HCT116 (cell line): Measurements from ENCODE around the gene BAIAP2. TPM values are rescaled to one million over a fixed set of nuclear protein-coding genes. Genes with fewer than 3 reads are reported as not detected.

Experiments used
- ATAC-seq: fragments of 200-7000 bp; cut with Tn5 transposase; 2 replicates; pipeline ENCODE4 v1.9.1; 2020; ENCODE audit warnings: mild to moderate bottlenecking, moderate library complexity
- BruUV-seq: library from RNA; stranded (reverse); fragments of 400-500 nt; replicated peaks from 2 replicates; lab custom pipeline; 2021; lab: Mats Ljungman, UMichigan
- CTCF ChIA-PET: fragments of 300-600 bp; sonication (Branson Sonifier 250); formaldehyde crosslinking; loops from one replicate; lab custom pipeline; 2021; ENCODE audit warnings: antibody characterized with exemption; lab: Charles Lee
- POLR2A ChIA-PET: fragments of 300-600, 350-600 bp; sonication (Branson Sonifier 250); formaldehyde crosslinking; loops from one replicate; lab custom pipeline; 2021; ENCODE audit warnings: antibody characterized with exemption; lab: Charles Lee
- RAD21 ChIA-PET, 2 experiments: fragments of 300-600 bp; sonication (Branson Sonifier 250); formaldehyde crosslinking; loops; one replicate each; lab custom pipeline; 2023; ENCODE audit warnings: low total read pairs in 2 of 2; ENCODE audit not compliant: uncharacterized antibody in 2 of 2, unreplicated experiment in 2 of 2, low non-redundant PET in 1 of 2; lab: Charles Lee
- DNase-seq: peaks from one replicate; pipeline ENCODE4 v3.0.0-alpha.2; 2010; ENCODE audit warnings: low read depth, low spot score
- H2AFZ ChIP-seq: fragments of 200-600 bp; shearing (Covaris generic), sonication (generic); 2 replicates; pipeline ENCODE4 v1.6.1; 2017; ENCODE audit warnings: low read depth, mixed run types, mixed read lengths, antibody characterized with exemption, low read length; ENCODE audit not compliant: poor library complexity, severe bottlenecking
- H3K27ac ChIP-seq: 2 replicates; pipeline ENCODE4 v1.5.1; 2012; ENCODE audit warnings: low read depth, low read length
- H3K27me3 ChIP-seq: fragments of 200-600 bp; sonication (generic); 2 replicates; pipeline ENCODE4 v1.6.1; 2016; ENCODE audit warnings: mixed run types, low read length, mixed read lengths; ENCODE audit not compliant: insufficient read depth
- H3K36me3 ChIP-seq, 2 experiments: fragments of 200-500 bp in 1 of 2; fragments of 200-600 bp in 1 of 2; sonication (Bioruptor generic) in 1 of 2; sonication (generic) in 1 of 2; 2 replicates each; pipeline versions ENCODE4 v1.5.1 to v1.6.1; 2014 to 2016; ENCODE audit warnings: low read length in 2 of 2, inconsistent platforms in 1 of 2, mixed read lengths in 1 of 2, mixed run types in 1 of 2; ENCODE audit not compliant: insufficient read depth in 2 of 2, control insufficient read depth in 1 of 2
- H3K4me1 ChIP-seq, 2 experiments: fragments of 200-600 bp in 1 of 2; sonication (generic) in 1 of 2; 2 replicates each; pipeline versions ENCODE4 v1.5.1 to v1.6.1; 2012 to 2017; ENCODE audit warnings: low read length in 2 of 2, inconsistent platforms in 1 of 2, mild to moderate bottlenecking in 1 of 2, mixed read lengths in 1 of 2, mixed run types in 1 of 2, moderate library complexity in 1 of 2; ENCODE audit not compliant: insufficient read depth in 2 of 2, control insufficient read depth in 1 of 2
- H3K4me2 ChIP-seq: fragments of 200-600 bp; sonication (generic); 2 replicates; pipeline ENCODE4 v1.6.1; 2017; ENCODE audit warnings: mixed run types, low read length, mixed read lengths
- H3K4me3 ChIP-seq, 2 experiments: fragments of 200-600 bp in 1 of 2; sonication (generic) in 1 of 2; replicated peaks in 1 of 2; 2 replicates each; pipeline ENCODE4 v1.5.1; 2011 to 2016; ENCODE audit warnings: low read length in 2 of 2, control low read depth in 1 of 2, low read depth in 1 of 2, mild to moderate bottlenecking in 1 of 2, mixed read lengths in 1 of 2, mixed run types in 1 of 2
- H3K79me2 ChIP-seq: fragments of 200-600 bp; sonication (generic); 2 replicates; pipeline ENCODE4 v1.6.1; 2017; ENCODE audit warnings: mild to moderate bottlenecking, mixed run types, low read length, moderate library complexity, mixed read lengths; ENCODE audit not compliant: insufficient read depth
- H3K9ac ChIP-seq: fragments of 200-600 bp; sonication (generic); 2 replicates; pipeline ENCODE4 v1.6.1; 2016; ENCODE audit warnings: low read length, mixed read lengths
- H3K9me2 ChIP-seq: fragments of 200-600 bp; sonication (generic), shearing (Covaris generic); 2 replicates; pipeline ENCODE4 v1.6.1; 2017; ENCODE audit warnings: mixed run types, mild to moderate bottlenecking, moderate library complexity; ENCODE audit not compliant: insufficient read depth
- H3K9me3 ChIP-seq, 2 experiments: fragments of 200-500 bp in 1 of 2; fragments of 200-600 bp in 1 of 2; sonication (Bioruptor generic) in 1 of 2; sonication (generic) in 1 of 2; 2 replicates each; pipeline ENCODE4 v1.6.1; 2014 to 2017; ENCODE audit warnings: low read length in 2 of 2, mixed read lengths in 2 of 2, inconsistent platforms in 1 of 2, low read depth in 1 of 2, mild to moderate bottlenecking in 1 of 2, mixed run types in 1 of 2, moderate library complexity in 1 of 2; ENCODE audit not compliant: control insufficient read depth in 1 of 2, insufficient read depth in 1 of 2
- H4K20me1 ChIP-seq: fragments of 200-600 bp; sonication (generic), shearing (Covaris generic); 2 replicates; pipeline ENCODE4 v1.6.1; 2017; ENCODE audit warnings: mixed run types, mild to moderate bottlenecking, moderate library complexity; ENCODE audit not compliant: insufficient read depth
- CEBPB ChIP-seq: IDR thresholded peaks from 2 replicates; pipeline ENCODE4 v1.6.1; 2012; ENCODE audit warnings: low read depth
- EGR1 ChIP-seq: IDR thresholded peaks from 2 replicates; pipeline ENCODE4 v1.6.1; 2012; ENCODE audit warnings: low read depth
- ELF1 ChIP-seq: IDR thresholded peaks from 2 replicates; pipeline ENCODE4 v1.6.1; 2012; ENCODE audit warnings: low read depth, borderline replicate concordance
- EZH2 ChIP-seq: fragments of 200-600 bp; sonication (generic); IDR thresholded peaks from 2 replicates; pipeline ENCODE4 v1.6.1; 2017; ENCODE audit warnings: antibody characterized with exemption, mixed run types
- FOSL1 ChIP-seq: IDR thresholded peaks from 2 replicates; pipeline ENCODE4 v1.6.1; 2012; ENCODE audit warnings: low read depth
- JUND ChIP-seq: IDR thresholded peaks from 2 replicates; pipeline ENCODE4 v1.6.1; 2012
- POLR2AphosphoS5 ChIP-seq: IDR thresholded peaks from 2 replicates; pipeline ENCODE4 v1.6.1; 2011; ENCODE audit warnings: mild to moderate bottlenecking, low read depth, low read length, moderate library complexity
- RAD21 ChIP-seq: IDR thresholded peaks from 2 replicates; pipeline ENCODE4 v1.6.1; 2012; ENCODE audit warnings: low read depth, mild to moderate bottlenecking
- SIN3A ChIP-seq: IDR thresholded peaks from 2 replicates; pipeline ENCODE4 v1.6.1; 2012; ENCODE audit warnings: low read depth
- SP1 ChIP-seq: IDR thresholded peaks from 2 replicates; pipeline ENCODE4 v1.6.1; 2012; ENCODE audit warnings: low read depth
- YY1 ChIP-seq: IDR thresholded peaks from 2 replicates; pipeline ENCODE4 v1.6.1; 2011; ENCODE audit warnings: low read length, low read depth, moderate library complexity, mild to moderate bottlenecking; ENCODE audit not compliant: insufficient replicate concordance; ENCODE audit errors: extremely low read depth
- ZFX ChIP-seq: fragments of 450-650 bp; IDR thresholded peaks from 2 replicates; pipeline ENCODE4 v1.6.1; 2017
- ZNF274 ChIP-seq: fragments of 200-500 bp; sonication (Bioruptor generic); IDR thresholded peaks from 2 replicates; pipeline ENCODE4 v1.6.1; 2014; ENCODE audit warnings: mild to moderate bottlenecking, low read depth, low read length, inconsistent platforms
- intact Hi-C: fragments of 100-400 bp; cut with micrococcal nuclease; formaldehyde crosslinking; loops from 2 replicates; pipeline ENCODE4 v1.10.0; 2022
- total RNA-seq: library from RNA; stranded (reverse); gene quantifications from one replicate; pipeline ENCODE4 v1.2.1, GENCODE V29; 2021; ENCODE audit not compliant: unreplicated experiment
- TF ChIP-seq, protein P1 (sequence below), 3 experiments: fragments of 200-600 bp in 1 of 3; sonication (generic) in 1 of 3; IDR thresholded peaks in 2 of 3; conservative IDR thresholded peaks in 1 of 3; 2 replicates each; pipeline ENCODE4 v1.5.1; 2012 to 2017; ENCODE audit warnings: low read depth in 2 of 3, low read length in 2 of 3, antibody characterized with exemption in 1 of 3, borderline replicate concordance in 1 of 3, control low read depth in 1 of 3, mild to moderate bottlenecking in 1 of 3, mixed read lengths in 1 of 3, mixed run types in 1 of 3, moderate library complexity in 1 of 3; ENCODE audit not compliant: insufficient read depth in 1 of 3
- TF ChIP-seq, protein P2 (sequence below): IDR thresholded peaks from 2 replicates; pipeline ENCODE4 v1.6.1; 2012
- TF ChIP-seq, protein P3 (sequence below): IDR thresholded peaks from 2 replicates; pipeline ENCODE4 v1.6.1; 2012; ENCODE audit warnings: low read depth
- TF ChIP-seq, protein P4 (sequence below): IDR thresholded peaks from 2 replicates; pipeline ENCODE4 v1.6.1; 2012

Gene BAIAP2
- total RNA-seq, 1 experiment from 2014 or later = 105 TPM

DNA sequence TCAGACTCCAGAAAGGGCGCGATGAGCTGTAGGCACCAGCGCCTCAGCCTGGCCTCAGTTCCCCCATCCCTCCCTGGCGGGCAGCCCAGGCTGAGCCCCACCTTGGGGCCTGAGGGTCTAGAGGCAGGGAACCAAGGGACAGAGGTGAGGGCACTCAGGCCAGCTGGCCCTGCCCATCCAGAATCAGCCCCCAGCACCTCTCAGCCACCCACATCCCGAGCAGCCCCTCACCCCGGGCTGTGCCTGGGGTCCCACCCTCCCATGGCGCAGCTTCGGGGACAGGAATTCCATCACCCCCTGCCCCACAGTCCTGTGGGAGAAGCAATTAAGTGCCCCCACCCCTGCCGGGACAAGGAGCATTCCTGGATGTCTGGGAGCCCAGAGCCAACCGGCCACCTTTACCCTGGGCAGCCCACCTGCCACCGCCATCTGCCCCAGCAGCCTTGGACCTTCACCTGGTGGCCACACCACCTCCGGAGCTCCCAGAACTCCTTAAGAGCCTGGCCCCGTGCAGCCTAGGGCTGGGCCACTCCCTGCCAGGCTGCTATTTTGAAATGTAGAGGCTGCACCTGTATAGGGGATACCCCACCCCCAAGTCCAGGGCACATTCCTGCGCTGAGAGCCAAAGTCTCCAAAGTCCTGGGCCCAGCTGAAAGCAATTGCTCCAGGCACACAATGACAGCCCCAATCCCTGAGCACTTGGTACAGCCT, 96.7 kb downstream of the BAIAP2 start:
- no TSS peak for BruUV-seq
- CTCF ChIA-PET = no interaction called here
- H2AFZ ChIP-seq = no peak overlapping the region
- no peaks in the 10 kb centered on the region for H4K20me1 ChIP-seq
- no peak overlapping the region for H3K4me2 ChIP-seq
- intact Hi-C loops = no loop called here
- no peak overlapping the region for H3K9ac ChIP-seq
- no peaks in the 10 kb centered on the region for H3K36me3 ChIP-seq
- POLR2A ChIA-PET = no interaction called here
- H3K4me1 ChIP-seq = peaks cover 0 to 11% of the 10 kb centered on the region in 2 experiments; a peak in 2 of 4 replicates
- no peak overlapping the region for H3K4me3 ChIP-seq
- no peaks in the 10 kb centered on the region for H3K79me2 ChIP-seq
- H3K27me3 ChIP-seq = no peaks in the 10 kb centered on the region
- DNase-seq (no peak), ATAC-seq (no peak)
- H3K9me2 ChIP-seq = no peaks in the 10 kb centered on the region
- H3K27ac ChIP-seq = no peak overlapping the region
- TF ChIP-seq RAD21 (no peak), CEBPB (no peak), SIN3A (no peak), POLR2AphosphoS5 (no peak), ELF1 (no peak), YY1 (no peak), SP1 (no peak), EGR1 (no peak), FOSL1 (no peak), ZFX (no peak), ZNF274 (no peak), EZH2 (no peak), JUND (no peak)
- TF ChIP-seq, protein P1, sequence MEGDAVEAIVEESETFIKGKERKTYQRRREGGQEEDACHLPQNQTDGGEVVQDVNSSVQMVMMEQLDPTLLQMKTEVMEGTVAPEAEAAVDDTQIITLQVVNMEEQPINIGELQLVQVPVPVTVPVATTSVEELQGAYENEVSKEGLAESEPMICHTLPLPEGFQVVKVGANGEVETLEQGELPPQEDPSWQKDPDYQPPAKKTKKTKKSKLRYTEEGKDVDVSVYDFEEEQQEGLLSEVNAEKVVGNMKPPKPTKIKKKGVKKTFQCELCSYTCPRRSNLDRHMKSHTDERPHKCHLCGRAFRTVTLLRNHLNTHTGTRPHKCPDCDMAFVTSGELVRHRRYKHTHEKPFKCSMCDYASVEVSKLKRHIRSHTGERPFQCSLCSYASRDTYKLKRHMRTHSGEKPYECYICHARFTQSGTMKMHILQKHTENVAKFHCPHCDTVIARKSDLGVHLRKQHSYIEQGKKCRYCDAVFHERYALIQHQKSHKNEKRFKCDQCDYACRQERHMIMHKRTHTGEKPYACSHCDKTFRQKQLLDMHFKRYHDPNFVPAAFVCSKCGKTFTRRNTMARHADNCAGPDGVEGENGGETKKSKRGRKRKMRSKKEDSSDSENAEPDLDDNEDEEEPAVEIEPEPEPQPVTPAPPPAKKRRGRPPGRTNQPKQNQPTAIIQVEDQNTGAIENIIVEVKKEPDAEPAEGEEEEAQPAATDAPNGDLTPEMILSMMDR (IDR thresholded peaks at IDR 0.05 in 2 of 3, conservative IDR thresholded peaks at IDR 0.05 in 1 of 3; ENCODE audit: borderline replicate concordance in 1 of 3, insufficient read depth in 1 of 3, low read depth in 2 of 3, low read length in 2 of 3) = no peak
- TF ChIP-seq, protein P2, sequence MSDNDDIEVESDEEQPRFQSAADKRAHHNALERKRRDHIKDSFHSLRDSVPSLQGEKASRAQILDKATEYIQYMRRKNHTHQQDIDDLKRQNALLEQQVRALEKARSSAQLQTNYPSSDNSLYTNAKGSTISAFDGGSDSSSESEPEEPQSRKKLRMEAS = no peak
- TF ChIP-seq, protein P3, sequence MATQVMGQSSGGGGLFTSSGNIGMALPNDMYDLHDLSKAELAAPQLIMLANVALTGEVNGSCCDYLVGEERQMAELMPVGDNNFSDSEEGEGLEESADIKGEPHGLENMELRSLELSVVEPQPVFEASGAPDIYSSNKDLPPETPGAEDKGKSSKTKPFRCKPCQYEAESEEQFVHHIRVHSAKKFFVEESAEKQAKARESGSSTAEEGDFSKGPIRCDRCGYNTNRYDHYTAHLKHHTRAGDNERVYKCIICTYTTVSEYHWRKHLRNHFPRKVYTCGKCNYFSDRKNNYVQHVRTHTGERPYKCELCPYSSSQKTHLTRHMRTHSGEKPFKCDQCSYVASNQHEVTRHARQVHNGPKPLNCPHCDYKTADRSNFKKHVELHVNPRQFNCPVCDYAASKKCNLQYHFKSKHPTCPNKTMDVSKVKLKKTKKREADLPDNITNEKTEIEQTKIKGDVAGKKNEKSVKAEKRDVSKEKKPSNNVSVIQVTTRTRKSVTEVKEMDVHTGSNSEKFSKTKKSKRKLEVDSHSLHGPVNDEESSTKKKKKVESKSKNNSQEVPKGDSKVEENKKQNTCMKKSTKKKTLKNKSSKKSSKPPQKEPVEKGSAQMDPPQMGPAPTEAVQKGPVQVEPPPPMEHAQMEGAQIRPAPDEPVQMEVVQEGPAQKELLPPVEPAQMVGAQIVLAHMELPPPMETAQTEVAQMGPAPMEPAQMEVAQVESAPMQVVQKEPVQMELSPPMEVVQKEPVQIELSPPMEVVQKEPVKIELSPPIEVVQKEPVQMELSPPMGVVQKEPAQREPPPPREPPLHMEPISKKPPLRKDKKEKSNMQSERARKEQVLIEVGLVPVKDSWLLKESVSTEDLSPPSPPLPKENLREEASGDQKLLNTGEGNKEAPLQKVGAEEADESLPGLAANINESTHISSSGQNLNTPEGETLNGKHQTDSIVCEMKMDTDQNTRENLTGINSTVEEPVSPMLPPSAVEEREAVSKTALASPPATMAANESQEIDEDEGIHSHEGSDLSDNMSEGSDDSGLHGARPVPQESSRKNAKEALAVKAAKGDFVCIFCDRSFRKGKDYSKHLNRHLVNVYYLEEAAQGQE = no peak
- TF ChIP-seq, protein P4, sequence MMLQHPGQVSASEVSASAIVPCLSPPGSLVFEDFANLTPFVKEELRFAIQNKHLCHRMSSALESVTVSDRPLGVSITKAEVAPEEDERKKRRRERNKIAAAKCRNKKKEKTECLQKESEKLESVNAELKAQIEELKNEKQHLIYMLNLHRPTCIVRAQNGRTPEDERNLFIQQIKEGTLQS = no peak
- TF ChIP-seq, all 23 proteins: peak for 0
- no peaks in the 10 kb centered on the region for H3K9me3 ChIP-seq
- RAD21 ChIA-PET = no interaction called here
